HUES6 (cell line): ENCODE measurements around the gene ME1.
"Not testable (repeated sequence)": the region's sequence is repeated elsewhere in the genome, so short reads cannot be mapped to it uniquely, and the experiment has no call there.

ENCODE experiments used
- H3K27ac ChIP-seq: 2 replicates; pipeline ENCODE4 v1.7.0; 2013; ENCODE audit warnings: low read depth, mild to moderate bottlenecking, low read length, inconsistent platforms
- H3K27me3 ChIP-seq: 2 replicates; pipeline ENCODE4 v1.6.1; 2013; ENCODE audit warnings: low read length; ENCODE audit not compliant: control insufficient read depth, insufficient read depth
- H3K36me3 ChIP-seq: 2 replicates; pipeline ENCODE4 v1.6.1; 2013; ENCODE audit warnings: low read length; ENCODE audit not compliant: control insufficient read depth, insufficient read depth
- H3K4me1 ChIP-seq: 2 replicates; pipeline ENCODE4 v1.6.1; 2013; ENCODE audit warnings: low read length; ENCODE audit not compliant: control insufficient read depth, insufficient read depth
- H3K4me3 ChIP-seq: 2 replicates; pipeline ENCODE4 v1.5.1; 2013; ENCODE audit warnings: low read depth, low read length
- H3K9ac ChIP-seq: one replicate; pipeline ENCODE4 v1.6.1; 2013; ENCODE audit warnings: mild to moderate bottlenecking, low read length
- H3K9me3 ChIP-seq: 2 replicates; pipeline ENCODE4 v1.6.1; 2013; ENCODE audit warnings: low read depth, low read length; ENCODE audit not compliant: control insufficient read depth, insufficient read depth

Gene ME1

GRCh38 chr6:83258517-83258916 is 172.3 kb downstream of the ME1 start:
- Histone ChIP-seq H3K9me3 (no peaks in the 10 kb centered on the region), H3K9ac (no peak overlapping the region), H3K4me3 (no peak overlapping the region), H3K27me3 (no peaks in the 10 kb centered on the region), H3K27ac (no peak overlapping the region), H3K36me3 (no peaks in the 10 kb centered on the region), H3K4me1 (no peaks in the 10 kb centered on the region)

DNA sequence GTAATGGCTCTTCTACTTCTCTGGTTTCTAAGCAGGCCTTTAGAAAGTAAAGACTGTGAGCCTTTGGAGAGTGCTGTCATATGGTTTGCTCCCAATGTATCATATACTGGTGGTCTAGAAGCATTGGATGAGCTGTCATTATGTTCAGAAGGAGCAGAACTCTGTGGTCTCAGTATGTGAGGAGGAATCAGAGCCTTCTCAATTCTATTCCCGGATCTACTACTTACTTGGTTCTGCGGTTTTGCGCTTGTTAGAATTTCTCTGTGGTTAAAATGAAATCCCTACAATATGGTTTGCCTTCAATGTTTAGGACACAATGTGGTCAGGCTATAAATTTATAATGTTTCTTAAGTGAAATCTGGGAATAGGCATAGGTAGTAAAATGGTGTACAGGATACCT is 173.1 kb downstream of the ME1 start:
- Histone ChIP-seq H3K9me3 (no peaks in the 10 kb centered on the region), H3K36me3 (no peaks in the 10 kb centered on the region), H3K4me3 (no peak overlapping the region), H3K27ac (no peak overlapping the region), H3K27me3 (no peaks in the 10 kb centered on the region), H3K9ac (no peak overlapping the region), H3K4me1 (peaks cover 6% of the 10 kb centered on the region)

DNA sequence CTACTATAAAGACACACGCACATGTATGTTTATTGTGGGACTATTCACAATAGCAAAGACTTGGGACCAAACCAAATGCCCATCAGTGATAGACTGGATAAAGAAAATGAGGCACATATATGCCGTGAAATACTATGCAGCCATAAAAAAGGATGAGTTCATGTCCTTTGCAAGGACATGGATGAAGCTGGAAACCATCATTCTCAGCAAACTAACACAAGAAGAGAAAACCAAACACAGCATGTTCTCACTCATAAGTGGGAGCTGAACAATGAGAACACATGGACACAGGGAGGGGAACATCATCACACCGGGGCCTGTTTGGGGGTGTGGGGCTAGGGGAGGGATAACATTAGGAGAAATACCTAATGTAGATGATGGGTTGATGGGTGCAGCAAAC is 174.1 kb downstream of the ME1 start:
- not testable (repeated sequence) for H3K36me3 ChIP-seq, H3K27me3 ChIP-seq, H3K9me3 ChIP-seq, H3K4me1 ChIP-seq, H3K4me3 ChIP-seq, H3K27ac ChIP-seq, H3K9ac ChIP-seq

- Histone ChIP-seq H3K9me3 (no peaks in the 10 kb centered on the region), H3K27ac (no peak overlapping the region), H3K36me3 (0 out of 2 replicates have a peak, but pooled peaks cover 3% of the 10 kb centered on the region), H3K9ac (no peak overlapping the region), H3K27me3 (no peaks in the 10 kb centered on the region), H3K4me1 (peaks cover 8% of the 10 kb centered on the region), H3K4me3 (no peak overlapping the region)
These were observed 178.1 kb downstream of the ME1 start for GRCh38 chr6:83252719-83253118.

DNA sequence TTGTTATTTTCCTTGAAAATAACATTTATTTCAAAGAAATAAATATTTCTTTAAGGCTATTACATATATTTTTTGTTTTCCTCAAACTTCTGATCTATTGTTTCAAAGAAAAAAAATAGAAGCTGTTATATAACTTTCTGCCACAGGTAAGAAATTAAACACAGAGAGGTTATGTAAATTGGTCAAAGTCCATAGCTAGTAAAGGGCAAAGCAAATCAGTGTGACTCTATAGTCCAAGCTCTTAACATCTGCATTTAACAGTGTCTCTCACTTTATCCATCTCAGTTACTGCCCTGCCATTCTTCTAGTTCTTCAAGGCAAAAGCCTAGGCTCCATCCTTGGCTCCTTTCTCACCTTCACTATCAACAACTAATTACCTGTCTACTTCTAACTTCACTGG is 180.6 kb downstream of the ME1 start:
- H3K4me3 ChIP-seq, result no peak overlapping the region
- 0 out of 2 replicates have a peak, but pooled peaks cover 3% of the 10 kb centered on the region for H3K36me3 ChIP-seq
- peaks cover 8% of the 10 kb centered on the region for H3K4me1 ChIP-seq
- no peaks in the 10 kb centered on the region for H3K9me3 ChIP-seq
- H3K9ac ChIP-seq, result no peak overlapping the region
- H3K27ac ChIP-seq, result no peak overlapping the region
- H3K27me3 ChIP-seq, result no peaks in the 10 kb centered on the region

GRCh38 chr6:83247471-83247870 is 183.4 kb downstream of the ME1 start:
- H3K9me3 ChIP-seq, result no peaks in the 10 kb centered on the region
- no peak overlapping the region for H3K4me3 ChIP-seq
- no peak overlapping the region for H3K9ac ChIP-seq
- no peaks in the 10 kb centered on the region for H3K4me1 ChIP-seq
- no peaks in the 10 kb centered on the region for H3K27me3 ChIP-seq
- H3K36me3 ChIP-seq, result 0 out of 2 replicates have a peak, but pooled peaks cover 3% of the 10 kb centered on the region
- H3K27ac ChIP-seq, result no peak overlapping the region

- no peaks in the 10 kb centered on the region for H3K4me1 ChIP-seq
- H3K9me3 ChIP-seq, result no peaks in the 10 kb centered on the region
- H3K36me3 ChIP-seq, result no peaks in the 10 kb centered on the region
These were observed 199.7 kb downstream of the ME1 start for GRCh38 chr6:83231146-83231545.

GRCh38 chr6:83226517-83226916 is 204.3 kb downstream of the ME1 start:
- H3K9me3 ChIP-seq, result no peaks in the 10 kb centered on the region
- no peaks in the 10 kb centered on the region for H3K27me3 ChIP-seq
- H3K27ac ChIP-seq, result no peak overlapping the region
- H3K4me1 ChIP-seq, result no peaks in the 10 kb centered on the region
- H3K9ac ChIP-seq, result no peak overlapping the region
- H3K4me3 ChIP-seq, result no peak overlapping the region
- H3K36me3 ChIP-seq, result no peaks in the 10 kb centered on the region

More at GRCh38 chr6:83231146-83231545, 199.7 kb downstream of the ME1 start:
- no peak overlapping the region for H3K27ac ChIP-seq
- H3K4me3 ChIP-seq, result no peak overlapping the region
- no peak overlapping the region for H3K9ac ChIP-seq
- H3K27me3 ChIP-seq, result no peaks in the 10 kb centered on the region

- H3K9ac ChIP-seq, result no peak overlapping the region
- no peaks in the 10 kb centered on the region for H3K4me1 ChIP-seq
- H3K9me3 ChIP-seq, result no peaks in the 10 kb centered on the region
- H3K27ac ChIP-seq, result no peak overlapping the region
- H3K36me3 ChIP-seq, result no peaks in the 10 kb centered on the region
- H3K27me3 ChIP-seq, result no peaks in the 10 kb centered on the region
- H3K4me3 ChIP-seq, result no peak overlapping the region
These were observed 208.9 kb downstream of the ME1 start for GRCh38 chr6:83221889-83222479.

- Histone ChIP-seq H3K9ac (no peak overlapping the region), H3K27ac (no peak overlapping the region), H3K9me3 (no peaks in the 10 kb centered on the region), H3K27me3 (no peaks in the 10 kb centered on the region), H3K4me3 (no peak overlapping the region), H3K4me1 (no peaks in the 10 kb centered on the region), H3K36me3 (no peaks in the 10 kb centered on the region)
These were observed 209.6 kb downstream of the ME1 start for GRCh38 chr6:83221276-83221675.

- no peaks in the 10 kb centered on the region for H3K4me1 ChIP-seq
- no peak overlapping the region; the same call in 1 of the 2 replicates for H3K27ac ChIP-seq
- H3K9ac ChIP-seq, result no peak overlapping the region
- H3K27me3 ChIP-seq, result no peaks in the 10 kb centered on the region
- H3K4me3 ChIP-seq, result no peak overlapping the region
- no peaks in the 10 kb centered on the region for H3K36me3 ChIP-seq
- H3K9me3 ChIP-seq, result no peaks in the 10 kb centered on the region
These were observed 210.7 kb downstream of the ME1 start for GRCh38 chr6:83220121-83220520.

DNA sequence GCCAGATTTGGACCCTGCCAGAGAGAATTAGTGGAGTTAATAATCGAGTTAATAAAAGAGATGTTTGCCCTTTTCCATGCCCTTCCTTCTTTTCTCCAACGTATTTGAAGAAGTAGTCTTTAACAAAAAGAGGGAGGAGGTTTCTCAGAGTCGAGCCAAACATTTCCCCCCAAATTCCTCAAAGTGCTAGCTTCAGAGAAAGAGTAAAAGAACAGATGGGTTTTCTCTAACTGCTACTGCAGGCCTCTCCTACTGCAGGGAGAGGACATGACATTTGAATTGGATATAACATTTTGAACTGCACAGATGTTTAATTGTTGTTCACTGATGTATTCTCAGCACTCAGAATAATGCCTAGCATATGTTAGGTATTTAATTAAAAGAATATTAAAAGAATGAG is 212.2 kb downstream of the ME1 start:
- Histone ChIP-seq H3K4me3 (no peak overlapping the region), H3K9ac (no peak overlapping the region), H3K4me1 (no peaks in the 10 kb centered on the region), H3K27me3 (no peaks in the 10 kb centered on the region), H3K36me3 (no peaks in the 10 kb centered on the region), H3K9me3 (no peaks in the 10 kb centered on the region), H3K27ac (no peak overlapping the region)
